HG03095 (cell line): ENCODE data around the gene CAMTA1.
"Not testable (repeated sequence)": the region's sequence is repeated elsewhere in the genome, so short reads cannot be mapped to it uniquely, and the experiment has no call there.

ENCODE experiments used
- ATAC-seq: cut with Tn5 transposase; IDR thresholded peaks from one replicate; pipeline ENCODE4 v1.9.1; 2021; ENCODE audit warnings: moderate library complexity; ENCODE audit not compliant: unreplicated experiment

CAMTA1 gene

GRCh38 chr1:7760245-7760644 is 975.0 kb downstream of the CAMTA1 start:
- ATAC-seq: no peak

- ATAC-seq: no peak
Measured at GRCh38 chr1:7761103-7761502, 975.8 kb downstream of the CAMTA1 start.

GRCh38 chr1:7767176-7767575 is 981.9 kb downstream of the CAMTA1 start:
- ATAC-seq: no peak

GRCh38 chr1:7768583-7768982 is 983.3 kb downstream of the CAMTA1 start:
- ATAC-seq: no peak

- ATAC-seq: no peak
Measured at GRCh38 chr1:7769673-7770412, 984.6 kb downstream of the CAMTA1 start.

GRCh38 chr1:7770669-7770996 is 985.4 kb downstream of the CAMTA1 start:
- ATAC-seq: no peak

GRCh38 chr1:7770997-7771822 is 986.0 kb downstream of the CAMTA1 start, which contains the start of gene VAMP3:
Gene VAMP3, plus strand, starts transcription at chr1:7771296. Its CDS starts 88 bp downstream, at chr1:7771384.
- ATAC-seq: peak; percentile 72

GRCh38 chr1:7771823-7772299 is 986.6 kb downstream of the CAMTA1 start:
- ATAC-seq: no peak

- ATAC-seq: no peak
Measured at GRCh38 chr1:7777591-7777990, 992.3 kb downstream of the CAMTA1 start.

- ATAC-seq: no peak
Measured at GRCh38 chr1:7778133-7778628, 992.9 kb downstream of the CAMTA1 start.

- no peak for ATAC-seq
Measured at GRCh38 chr1:7780976-7781375, 995.7 kb downstream of the CAMTA1 start.

GRCh38 chr1:7781501-7781900 is 996.2 kb downstream of the CAMTA1 start:
- no peak for ATAC-seq

- ATAC-seq: no peak
Measured at GRCh38 chr1:7781923-7782495, 996.8 kb downstream of the CAMTA1 start.

- no peak for ATAC-seq
Measured at GRCh38 chr1:7783178-7783711, 998.0 kb downstream of the CAMTA1 start.

- ATAC-seq: peak; percentile 91
Measured at GRCh38 chr1:7783826-7784491, 998.7 kb downstream of the CAMTA1 start, which contains the start of gene PER3. Gene PER3, plus strand, starts transcription at chr1:7784291. Its CDS starts 587 bp downstream, at chr1:7784878.

- no peak for ATAC-seq
Measured at GRCh38 chr1:7784492-7785071, 999.3 kb downstream of the CAMTA1 start.

- no peak for ATAC-seq
Measured at GRCh38 chr1:7785108-7785507, 999.9 kb downstream of the CAMTA1 start.

- ATAC-seq: no peak
Measured at GRCh38 chr1:7786795-7787194, 1001.5 kb downstream of the CAMTA1 start.

GRCh38 chr1:7789828-7790227 is 1004.6 kb downstream of the CAMTA1 start:
- ATAC-seq: no peak

GRCh38 chr1:7791027-7791426 is 1005.8 kb downstream of the CAMTA1 start:
- ATAC-seq: not testable (repeated sequence)
